Sigmoid colon (tissue), 7 donors: ENCODE data around the gene COL6A2. TPM values are rescaled to one million over a fixed set of nuclear protein-coding genes. Genes with fewer than 3 reads are reported as not detected.
A peak's percentile ranks its signal among the peaks of the same experiment; 100 is the strongest.
"Not testable (repeated sequence)": the region's sequence is repeated elsewhere in the genome, so short reads cannot be mapped to it uniquely, and the experiment has no call there.

Experiments
- DNase-seq: peaks from one replicate; pipeline ENCODE4 v3.0.0-alpha.2; 2019
- H3K27ac ChIP-seq, 4 donors: fragments of 200-600 bp; sonication (generic); one replicate each; pipeline ENCODE4 v1.5.1; 2016 to 2019; ENCODE audit warnings: mild to moderate bottlenecking in 1 of 4
- H3K27me3 ChIP-seq, 3 donors: fragments of 200-600 bp; sonication (generic); one replicate each; pipeline ENCODE4 v1.5.1; 2019; ENCODE audit warnings: mild to moderate bottlenecking in 1 of 3
- H3K36me3 ChIP-seq, 4 donors: fragments of 200-600 bp; sonication (generic); one replicate each; pipeline ENCODE4 v1.5.1; 2016 to 2019
- H3K4me1 ChIP-seq, 4 donors: fragments of 200-600 bp; sonication (generic); one replicate each; pipeline ENCODE4 v1.5.1; 2017 to 2019
- H3K4me3 ChIP-seq, 4 donors: fragments of 200-600 bp; sonication (generic); one replicate each; pipeline ENCODE4 v1.5.1; 2017 to 2019; ENCODE audit warnings: mild to moderate bottlenecking in 2 of 4, moderate library complexity in 1 of 4
- H3K9me3 ChIP-seq, 4 donors: fragments of 200-600 bp in 3 of 4; sonication (generic) in 3 of 4; one replicate each; pipeline versions ENCODE4 v1.5.1 to v1.6.1; 2013 to 2019
- EP300 ChIP-seq, 4 donors: sonication (generic); formaldehyde crosslinking; IDR thresholded peaks; one replicate each; pipeline ENCODE4 v1.6.1; 2017; ENCODE audit warnings: antibody characterized with exemption in 4 of 4
- POLR2A ChIP-seq, 2 donors: fragments of 450-650 bp; IDR thresholded peaks; one replicate each; pipeline ENCODE4 v1.6.1; 2016; ENCODE audit warnings: antibody characterized with exemption in 2 of 2, mild to moderate bottlenecking in 2 of 2, moderate library complexity in 2 of 2
- POLR2AphosphoS5 ChIP-seq, 4 donors: sonication (generic); formaldehyde crosslinking; IDR thresholded peaks; one replicate each; pipeline ENCODE4 v1.6.1; 2017; ENCODE audit warnings: antibody characterized with exemption in 4 of 4
- WGBS, 2 donors: extraction: QIAGEN DNeasy Blood & Tissue Kit; methylation state at CpG; one replicate each; pipeline ENCODE4 v1.1.7; 2013; 5-methylcytosine and 5-hydroxymethylcytosine counted together
- intact Hi-C: fragments of 100-400 bp; cut with DNase I; formaldehyde crosslinking; loops from one replicate; pipeline ENCODE4 v1.15.1; 2023
- polyA plus RNA-seq, 3 donors: library from polyadenylated mRNA; stranded (reverse); fragments of 200-250 nt; gene quantifications; one replicate each; pipeline ENCODE4 v1.2.3, GENCODE V29; 2013
- small RNA-seq, 3 donors: library from RNA; depleted of rRNA; stranded (forward); fragments of <200 nt; gene quantifications; one replicate each; pipeline ENCODE3, GENCODE V24; 2016
- total RNA-seq, 4 donors: library from RNA; depleted of rRNA; stranded (reverse); fragments of >200 nt; gene quantifications; one replicate each; pipeline ENCODE4 v1.1.0, GENCODE V29; 2016
- TF ChIP-seq, protein P1 (sequence below), 4 experiments: fragments of 450-650 bp in 3 of 4; fragments of 200-600 bp in 1 of 4; IDR thresholded peaks; one replicate each; pipeline ENCODE4 v1.5.1; 2016 to 2019; ENCODE audit warnings: antibody characterized with exemption in 4 of 4, mild to moderate bottlenecking in 3 of 4, moderate library complexity in 2 of 4
- donor health status: healthy with polysubstance abuse.
- donor health status: Bipolar disorder and iron deficiency.
- donor health status: healthy.

Gene COL6A2
- total and polyA plus RNA-seq, 7 donors = 14.3 to 1,745 (median 570) TPM

GRCh38 chr21:46171996-46172862, 74.3 kb downstream of the COL6A2 start:
- TF ChIP-seq EP300 (IDR thresholded peaks at IDR 0.05) = no peak
- Histone ChIP-seq H3K27ac (no peak overlapping the region), H3K9me3 (peaks cover 0 to 6% (median 0%) of the 10 kb centered on the region in 4 donors), H3K4me3 (no peak overlapping the region), H3K36me3 (no peaks in the 10 kb centered on the region), H3K4me1 (no peaks in the 10 kb centered on the region), H3K27me3 (no peaks in the 10 kb centered on the region)
- intact Hi-C loops = no loop called here
- WGBS, 2 donors = 88 to 91% methylated on average over 21 of the region's 21 CpGs
- DNase-seq = peak; percentile 37

- peaks cover 0 to 6% (median 0%) of the 10 kb centered on the region in 4 donors for H3K9me3 ChIP-seq
- no peaks in the 10 kb centered on the region for H3K27me3 ChIP-seq
- intact Hi-C loops = no loop called here
- peak; percentile 19 for DNase-seq
- H3K27ac ChIP-seq = no peak overlapping the region
- no peaks in the 10 kb centered on the region for H3K36me3 ChIP-seq
- 85 to 94% methylated on average over 6 of the region's 6 CpGs for WGBS, 2 donors
- TF ChIP-seq POLR2A (IDR thresholded peaks at IDR 0.05) = no peak
- no peak overlapping the region for H3K4me3 ChIP-seq
- H3K4me1 ChIP-seq = no peaks in the 10 kb centered on the region
Observed at GRCh38 chr21:46172863-46173528, 75.1 kb downstream of the COL6A2 start.

DNA sequence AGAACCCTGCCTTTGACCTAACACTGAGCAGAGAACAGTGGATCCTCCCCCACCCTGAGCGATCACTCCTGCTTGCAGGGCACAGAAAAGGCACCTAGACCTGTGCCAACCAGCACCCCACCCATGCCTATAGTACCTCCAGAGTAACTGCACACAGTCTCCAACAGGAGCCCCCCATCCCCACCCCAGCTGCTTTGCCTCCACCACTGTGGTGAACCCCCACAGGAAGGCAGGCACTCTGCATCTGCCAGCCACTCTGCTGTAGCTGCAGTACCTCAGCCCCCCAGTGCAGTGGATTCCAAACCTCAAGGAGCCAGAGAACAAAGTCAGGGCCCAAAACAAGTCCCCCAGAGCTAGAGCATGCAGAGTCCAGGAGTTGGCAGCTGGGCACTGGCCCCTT, 75.7 kb downstream of the COL6A2 start:
- intact Hi-C loops = no loop called here

GRCh38 chr21:46176443-46177129, 78.7 kb downstream of the COL6A2 start:
- H3K27ac ChIP-seq, DNase-seq, H3K27me3 ChIP-seq, H3K4me3 ChIP-seq, intact Hi-C loops, H3K4me1 ChIP-seq, H3K9me3 ChIP-seq, H3K36me3 ChIP-seq: not testable (repeated sequence)
- 93% methylated on average over 3 of the region's 3 CpGs for WGBS, 2 donors

More for the DNA sequence above, 75.7 kb downstream of the COL6A2 start:
- no peak for TF ChIP-seq EP300 (IDR thresholded peaks at IDR 0.05)
- no peak for TF ChIP-seq POLR2AphosphoS5 (IDR thresholded peaks at IDR 0.05)
- TF ChIP-seq, protein P1, sequence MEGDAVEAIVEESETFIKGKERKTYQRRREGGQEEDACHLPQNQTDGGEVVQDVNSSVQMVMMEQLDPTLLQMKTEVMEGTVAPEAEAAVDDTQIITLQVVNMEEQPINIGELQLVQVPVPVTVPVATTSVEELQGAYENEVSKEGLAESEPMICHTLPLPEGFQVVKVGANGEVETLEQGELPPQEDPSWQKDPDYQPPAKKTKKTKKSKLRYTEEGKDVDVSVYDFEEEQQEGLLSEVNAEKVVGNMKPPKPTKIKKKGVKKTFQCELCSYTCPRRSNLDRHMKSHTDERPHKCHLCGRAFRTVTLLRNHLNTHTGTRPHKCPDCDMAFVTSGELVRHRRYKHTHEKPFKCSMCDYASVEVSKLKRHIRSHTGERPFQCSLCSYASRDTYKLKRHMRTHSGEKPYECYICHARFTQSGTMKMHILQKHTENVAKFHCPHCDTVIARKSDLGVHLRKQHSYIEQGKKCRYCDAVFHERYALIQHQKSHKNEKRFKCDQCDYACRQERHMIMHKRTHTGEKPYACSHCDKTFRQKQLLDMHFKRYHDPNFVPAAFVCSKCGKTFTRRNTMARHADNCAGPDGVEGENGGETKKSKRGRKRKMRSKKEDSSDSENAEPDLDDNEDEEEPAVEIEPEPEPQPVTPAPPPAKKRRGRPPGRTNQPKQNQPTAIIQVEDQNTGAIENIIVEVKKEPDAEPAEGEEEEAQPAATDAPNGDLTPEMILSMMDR (IDR thresholded peaks at IDR 0.05) = no peak
- TF ChIP-seq POLR2A (IDR thresholded peaks at IDR 0.05) = no peak
- WGBS, 2 donors = 99 to 100% methylated on average over 1 of the region's 1 CpG
- Histone ChIP-seq H3K4me3 (no peak overlapping the region), H3K27ac (no peak overlapping the region), H3K27me3 (no peaks in the 10 kb centered on the region), H3K36me3 (no peaks in the 10 kb centered on the region), H3K9me3 (peaks cover 0 to 6% (median 0%) of the 10 kb centered on the region in 4 donors), H3K4me1 (no peaks in the 10 kb centered on the region)
- no peak for DNase-seq

- Histone ChIP-seq H3K27ac (no peak overlapping the region), H3K9me3 (peaks cover 0 to 6% (median 0%) of the 10 kb centered on the region in 4 donors), H3K27me3 (no peaks in the 10 kb centered on the region), H3K36me3 (no peaks in the 10 kb centered on the region), H3K4me3 (no peak overlapping the region), H3K4me1 (peaks cover 0 to 13% (median 4%) of the 10 kb centered on the region in 4 donors)
- WGBS, 2 donors = 77 to 82% methylated on average over 4 of the region's 4 CpGs
- DNase-seq = no peak
- TF ChIP-seq, protein P1 (IDR thresholded peaks at IDR 0.05) = no peak
- TF ChIP-seq POLR2A (IDR thresholded peaks at IDR 0.05) (no peak), POLR2AphosphoS5 (IDR thresholded peaks at IDR 0.05) (no peak), EP300 (IDR thresholded peaks at IDR 0.05) (no peak)
- intact Hi-C loops = no loop called here
Observed at GRCh38 chr21:46178961-46179360, 81.0 kb downstream of the COL6A2 start.

Small RNA genes within 50 kb of the gene (small RNA-seq; reads per million reads assigned to genes)
- 0 reads per million in 3 donors for gene PSMA6P3

Other genes starting within 250 kb of the COL6A2 start
- 1,000 to 10,000 TPM in 2 of 4 donors, 100 to 1,000 TPM in 2; 622 to 1,755 (median 1,184) TPM for gene COL6A1, start 116.3 kb upstream of the COL6A2 start, total RNA-seq
- 100 to 1,000 TPM in 1 of 3 donors, 10 to 100 TPM in 2; 14.3 to 131 (median 28.2) TPM for gene COL6A1, start 116.3 kb upstream of the COL6A2 start, polyA plus RNA-seq
- gene FTCD, start 57.5 kb downstream of the COL6A2 start, total RNA-seq = 1 to 10 TPM in 1 of 4 donors, not detected in 3; 1.4 TPM
- under 1 TPM in 1 of 3 donors, not detected in 2; 0.20 TPM for gene FTCD, start 57.5 kb downstream of the COL6A2 start, polyA plus RNA-seq
- gene SPATC1L, start 86.3 kb downstream of the COL6A2 start, total RNA-seq = 10 to 100 TPM in 1 of 4 donors, 1 to 10 TPM in 2, under 1 TPM in 1; 0.95 to 18.3 (median 7.1) TPM
- 10 to 100 TPM in 1 of 3 donors, 1 to 10 TPM in 2; 3.2 to 11.0 (median 7.8) TPM for gene SPATC1L, start 86.3 kb downstream of the COL6A2 start, polyA plus RNA-seq
- 10 to 100 TPM; 47.6 to 63.7 (median 57.0) TPM for gene LSS, start 130.7 kb downstream of the COL6A2 start, total RNA-seq
- 10 to 100 TPM; 17.4 to 78.6 (median 27.5) TPM for gene LSS, start 130.7 kb downstream of the COL6A2 start, polyA plus RNA-seq
- gene MCM3AP, start 187.5 kb downstream of the COL6A2 start, total RNA-seq = 10 to 100 TPM; 41.1 to 92.8 (median 52.5) TPM
- gene MCM3AP, start 187.5 kb downstream of the COL6A2 start, polyA plus RNA-seq = 10 to 100 TPM; 16.9 to 53.1 (median 19.8) TPM
- gene YBEY, start 188.2 kb downstream of the COL6A2 start, total RNA-seq = 10 to 100 TPM in 3 of 4 donors, 1 to 10 TPM in 1; 9.0 to 15.1 (median 13.2) TPM
- 10 to 100 TPM; 16.2 to 36.6 (median 30.3) TPM for gene YBEY, start 188.2 kb downstream of the COL6A2 start, polyA plus RNA-seq
- 1 to 10 TPM; 1.4 to 4.7 (median 1.9) TPM for gene C21orf58, start 225.8 kb downstream of the COL6A2 start, total RNA-seq
- 1 to 10 TPM in 2 of 3 donors, under 1 TPM in 1; 0.92 to 7.4 (median 1.8) TPM for gene C21orf58, start 225.8 kb downstream of the COL6A2 start, polyA plus RNA-seq
- 10 to 100 TPM; 17.4 to 49.6 (median 26.0) TPM for gene PCNT, start 226.0 kb downstream of the COL6A2 start, total RNA-seq
- 10 to 100 TPM in 1 of 3 donors, 1 to 10 TPM in 2; 6.0 to 20.7 (median 6.2) TPM for gene PCNT, start 226.0 kb downstream of the COL6A2 start, polyA plus RNA-seq